B cell (primary cell): ENCODE results near the gene HDAC7. TPM values are rescaled to one million over a fixed set of nuclear protein-coding genes. Genes with fewer than 3 reads are reported as not detected.

Source experiments
- ATAC-seq: fragments of 200-7000 bp; cut with Tn5 transposase; one replicate; pipeline ENCODE4 v1.10.0; 2021; ENCODE audit warnings: low read depth, mild to moderate bottlenecking, moderate number of reproducible peaks, moderate library complexity
- CTCF ChIA-PET: fragments of 350-600 bp; sonication (Branson Sonifier 250); formaldehyde crosslinking; loops from one replicate; lab custom pipeline; 2021; ENCODE audit warnings: antibody characterized with exemption, inconsistent platforms; lab: Charles Lee
- POLR2A ChIA-PET: fragments of 350-600 bp; sonication (Branson Sonifier 250); formaldehyde crosslinking; loops from one replicate; lab custom pipeline; 2021; ENCODE audit warnings: antibody characterized with exemption; lab: Charles Lee
- DNase-seq: peaks from one replicate; pipeline ENCODE4 v3.0.0; 2013
- H2AFZ ChIP-seq: 2 replicates; pipeline ENCODE4 v1.6.1; 2012; ENCODE audit warnings: mild to moderate bottlenecking, low read depth, low read length; ENCODE audit not compliant: insufficient read depth, poor library complexity, severe bottlenecking
- H3K27ac ChIP-seq, 2 donors: 1 replicate in 1 of 2; 2 replicates in 1 of 2; pipeline ENCODE4 v1.5.1; 2012 to 2013; ENCODE audit warnings: low read length in 2 of 2, mild to moderate bottlenecking in 2 of 2, moderate library complexity in 1 of 2
- H3K27me3 ChIP-seq, 4 experiments: fragments of 200-600 bp in 1 of 4; sonication (generic) in 1 of 4; replicated peaks in 1 of 4; 1 replicate in 2 of 4; 2 replicates in 2 of 4; pipeline versions ENCODE4 v1.6.1 to v1.7.0; 2013 to 2016; ENCODE audit warnings: low read length in 3 of 4, mild to moderate bottlenecking in 2 of 4, mixed read lengths in 1 of 4, moderate library complexity in 1 of 4; ENCODE audit not compliant: insufficient read depth in 4 of 4, control insufficient read depth in 3 of 4; ENCODE audit errors: control extremely low read depth in 1 of 4
- H3K36me3 ChIP-seq, 2 experiments: replicated peaks in 1 of 2; 1 replicate in 1 of 2; 2 replicates in 1 of 2; pipeline versions ENCODE4 v1.6.1 to v1.7.1; 2013; ENCODE audit warnings: low read length in 1 of 2; ENCODE audit not compliant: insufficient read depth in 2 of 2, control insufficient read depth in 1 of 2; ENCODE audit errors: control extremely low read depth in 1 of 2, extremely low read depth in 1 of 2
- H3K4me1 ChIP-seq, 2 donors: fragments of 200-600 bp in 1 of 2; sonication (generic) in 1 of 2; 1 replicate in 1 of 2; 2 replicates in 1 of 2; pipeline versions ENCODE4 v1.5.1 to v1.6.1; 2013 to 2017; ENCODE audit warnings: low read length in 2 of 2; ENCODE audit not compliant: control insufficient read depth in 2 of 2, insufficient read depth in 2 of 2
- H3K4me2 ChIP-seq: replicated peaks from 2 replicates; pipeline ENCODE3; 2012; ENCODE audit warnings: mild to moderate bottlenecking, low read depth, low read length; ENCODE audit not compliant: poor library complexity, severe bottlenecking
- H3K4me3 ChIP-seq, 5 experiments: fragments of 200-600 bp in 1 of 5; sonication (generic) in 1 of 5; 1 replicate in 3 of 5; 2 replicates in 2 of 5; pipeline versions ENCODE4 v1.5.1 to v1.7.0; 2011 to 2016; ENCODE audit warnings: low read length in 4 of 5, mild to moderate bottlenecking in 4 of 5, low read depth in 2 of 5, control low read depth in 1 of 5, moderate library complexity in 1 of 5; ENCODE audit not compliant: insufficient read depth in 1 of 5; ENCODE audit errors: control extremely low read depth in 1 of 5, extremely low read depth in 1 of 5
- H3K79me2 ChIP-seq: fragments of 200-600 bp; sonication (generic); one replicate; pipeline ENCODE4 v1.6.0; 2016; ENCODE audit warnings: low read length; ENCODE audit not compliant: control insufficient read depth, insufficient read depth
- H3K9ac ChIP-seq: fragments of 200-600 bp; sonication (generic); 2 replicates; pipeline ENCODE4 v1.6.1; 2017; ENCODE audit warnings: mild to moderate bottlenecking, low read length, moderate library complexity
- H3K9me3 ChIP-seq, 3 donors: one replicate each; pipeline versions ENCODE4 v1.6.1 to v1.7.1; 2013; ENCODE audit warnings: low read length in 2 of 3; ENCODE audit not compliant: control insufficient read depth in 2 of 3, insufficient read depth in 1 of 3; ENCODE audit errors: control extremely low read depth in 1 of 3
- H4K20me1 ChIP-seq: 2 replicates; pipeline ENCODE4 v1.6.0; 2012; ENCODE audit warnings: mild to moderate bottlenecking, low read length; ENCODE audit not compliant: insufficient read depth, control insufficient read depth, poor library complexity, severe bottlenecking
- H3K27ac Mint-ChIP-seq: one replicate; pipeline ENCODE4 v1.8.0; 2021; ENCODE audit warnings: mixed read lengths
- H3K27me3 Mint-ChIP-seq: one replicate; pipeline ENCODE4 v1.8.0; 2021; ENCODE audit warnings: mixed read lengths
- H3K4me1 Mint-ChIP-seq: one replicate; pipeline ENCODE4 v1.8.0; 2021; ENCODE audit warnings: mixed read lengths
- H3K4me3 Mint-ChIP-seq: one replicate; pipeline ENCODE4 v1.8.0; 2021; ENCODE audit warnings: mixed read lengths
- H3K9me3 Mint-ChIP-seq: one replicate; pipeline ENCODE4 v1.8.0; 2022; ENCODE audit warnings: mixed read lengths; ENCODE audit not compliant: insufficient read depth
- CTCF ChIP-seq: fragments of 200-600 bp; IDR thresholded peaks from one replicate; pipeline ENCODE4 v1.8.0; 2022; ENCODE audit warnings: antibody characterized with exemption, mild to moderate bottlenecking
- EZH2 ChIP-seq: IDR thresholded peaks from 2 replicates; pipeline ENCODE4 v1.6.1; 2012; ENCODE audit warnings: borderline replicate concordance, low read depth, mild to moderate bottlenecking, moderate library complexity, low read length; ENCODE audit not compliant: insufficient read depth, poor library complexity, severe bottlenecking
- WGBS: methylation state at CpG from one replicate; pipeline ENCODE4 v1.1.5; 2013; ENCODE audit warnings: missing lambda C conversion rate; ENCODE audit not compliant: insufficient coverage; 5-methylcytosine and 5-hydroxymethylcytosine counted together
- intact Hi-C: fragments of 100-400 bp; cut with micrococcal nuclease; formaldehyde crosslinking; loops from one replicate; pipeline ENCODE4 v1.10.0; 2022
- polyA plus RNA-seq: library from polyadenylated mRNA; depleted of rRNA; stranded (reverse); fragments of >200 nt; gene quantifications from 2 replicates; pipeline ENCODE4 v1.2.3, GENCODE V29; 2012
- total RNA-seq, 2 donors: library from RNA; stranded (reverse); fragments of 120-200 nt in 1 of 2; gene quantifications; 1 replicate in 1 of 2; 2 replicates in 1 of 2; pipeline versions ENCODE4 v1.2.3 to v1.2.4, GENCODE V29; 2013 to 2022

Gene HDAC7
- total and polyA plus RNA-seq, 2 donors (not counting 1 experiment from before 2014, with no cell fraction given), result 87.2 to 178 TPM

GRCh38 chr12:47850153-47851084 is 30.7 kb upstream of the HDAC7 start:
- Mint-ChIP-seq H3K9me3 (no peaks in the 10 kb centered on the region), H3K27ac (no peak overlapping the region), H3K4me1 (no peaks in the 10 kb centered on the region), H3K27me3 (no peaks in the 10 kb centered on the region), H3K4me3 (no peak overlapping the region)
- Histone ChIP-seq H3K36me3 (no peaks in the 10 kb centered on the region), H3K4me1 (no peaks in the 10 kb centered on the region), H4K20me1 (no peaks in the 10 kb centered on the region), H2AFZ (no peak overlapping the region), H3K27me3 (no peaks in the 10 kb centered on the region), H3K79me2 (no peaks in the 10 kb centered on the region), H3K4me2 (no peak overlapping the region), H3K4me3 (no peak overlapping the region), H3K9ac (no peak overlapping the region), H3K27ac (no peak overlapping the region), H3K9me3 (no peaks in the 10 kb centered on the region)
- CTCF ChIA-PET, result interaction anchor here (1.4 to 1.9 kb wide), 2 partner anchors 9 to 11 kb away, joined by 3 to 6 read pairs; no protein-coding TSS in a partner anchor
- POLR2A ChIA-PET, result no interaction called here
- intact Hi-C loops, result no loop called here
- DNase-seq, result no peak
- TF ChIP-seq EZH2, result no peak
- 93% methylated on average over 4 of the region's 12 CpGs for WGBS
- ATAC-seq, result no peak

- Mint-ChIP-seq H3K27ac (no peak overlapping the region), H3K27me3 (no peaks in the 10 kb centered on the region), H3K4me3 (no peak overlapping the region), H3K4me1 (no peaks in the 10 kb centered on the region), H3K9me3 (no peaks in the 10 kb centered on the region)
- POLR2A ChIA-PET, result no interaction called here
- intact Hi-C loops, result no loop called here
- peaks cover 0 to 6% (median 0%) of the 10 kb centered on the region in 4 experiments for H3K27me3 ChIP-seq
- no peaks in the 10 kb centered on the region for H4K20me1 ChIP-seq
- DNase-seq (no peak), ATAC-seq (no peak)
- 46% methylated on average over 2 of the region's 5 CpGs for WGBS
- H3K4me3 ChIP-seq, result no peak overlapping the region
- no peak overlapping the region for H3K4me2 ChIP-seq
- H3K36me3 ChIP-seq, result no peaks in the 10 kb centered on the region
- no peak overlapping the region for H3K9ac ChIP-seq
- CTCF ChIA-PET, result interaction anchor here (1.9 to 23.8 kb wide), 2 partner anchors 9 to 75 kb away, joined by 6 to 464 read pairs; partner anchors contain the start of gene SLC48A1
- TF ChIP-seq CTCF, result no peak
- no peak for TF ChIP-seq EZH2
- no peaks in the 10 kb centered on the region for H3K79me2 ChIP-seq
- H3K4me1 ChIP-seq, result no peaks in the 10 kb centered on the region
- no peak overlapping the region for H3K27ac ChIP-seq
- H2AFZ ChIP-seq, result no peak overlapping the region
- H3K9me3 ChIP-seq, result no peaks in the 10 kb centered on the region
Measured at GRCh38 chr12:47849261-47849660, 29.6 kb upstream of the HDAC7 start.
